ENCODE measurements around the gene GRIPAP1. TPM values are rescaled to one million over a fixed set of nuclear protein-coding genes. Genes with fewer than 3 reads are reported as not detected.

The GRIPAP1 gene
- total RNA-seq, 1 experiment from 2014 or later: 51.0 TPM

- intact Hi-C loops (cut with micrococcal nuclease; ENCODE audit: unreplicated experiment): no loop called here
- no TSS peak for BruUV-seq (replicated peaks)
- no peak for DNase-seq (ENCODE audit: low read depth, low spot score)
- ATAC-seq: no peak
- no peak for TF ChIP-seq SIN3A (IDR thresholded peaks at IDR 0.05; ENCODE audit: borderline replicate concordance, insufficient read depth, low read depth, low read length)
- TF ChIP-seq REST (IDR thresholded peaks at IDR 0.05; ENCODE audit: insufficient read depth in 1 of 2, low read depth in 2 of 2, low read length in 1 of 2): no peak
- TF ChIP-seq, protein P1, sequence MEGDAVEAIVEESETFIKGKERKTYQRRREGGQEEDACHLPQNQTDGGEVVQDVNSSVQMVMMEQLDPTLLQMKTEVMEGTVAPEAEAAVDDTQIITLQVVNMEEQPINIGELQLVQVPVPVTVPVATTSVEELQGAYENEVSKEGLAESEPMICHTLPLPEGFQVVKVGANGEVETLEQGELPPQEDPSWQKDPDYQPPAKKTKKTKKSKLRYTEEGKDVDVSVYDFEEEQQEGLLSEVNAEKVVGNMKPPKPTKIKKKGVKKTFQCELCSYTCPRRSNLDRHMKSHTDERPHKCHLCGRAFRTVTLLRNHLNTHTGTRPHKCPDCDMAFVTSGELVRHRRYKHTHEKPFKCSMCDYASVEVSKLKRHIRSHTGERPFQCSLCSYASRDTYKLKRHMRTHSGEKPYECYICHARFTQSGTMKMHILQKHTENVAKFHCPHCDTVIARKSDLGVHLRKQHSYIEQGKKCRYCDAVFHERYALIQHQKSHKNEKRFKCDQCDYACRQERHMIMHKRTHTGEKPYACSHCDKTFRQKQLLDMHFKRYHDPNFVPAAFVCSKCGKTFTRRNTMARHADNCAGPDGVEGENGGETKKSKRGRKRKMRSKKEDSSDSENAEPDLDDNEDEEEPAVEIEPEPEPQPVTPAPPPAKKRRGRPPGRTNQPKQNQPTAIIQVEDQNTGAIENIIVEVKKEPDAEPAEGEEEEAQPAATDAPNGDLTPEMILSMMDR (IDR thresholded peaks at IDR 0.05): no peak
- TF ChIP-seq TCF7L2 (IDR thresholded peaks at IDR 0.05; ENCODE audit: low read depth, low read length): no peak
- TF ChIP-seq POLR2AphosphoS5 (IDR thresholded peaks at IDR 0.05; ENCODE audit: low read depth, low read length): no peak
- ChIA-PET POLR2A (interaction anchor here (0.6 kb wide), 1 partner anchor 261 kb away, joined by 3 read pairs; no protein-coding TSS in a partner anchor), CTCF (no interaction called here)
- in situ Hi-C loops (cut with HindIII; ENCODE audit: low pct_unique_long_range_greater_than_20kb, low sequenced_read_pairs): no loop called here
- no peaks in the 10 kb centered on the region for H3K27me3 ChIP-seq (ENCODE audit: control insufficient read depth, insufficient read depth, low read length)
- H3K4me1 ChIP-seq (ENCODE audit: control insufficient read depth, insufficient read depth, low read length): 0 out of 2 replicates have a peak, but pooled peaks cover 3% of the 10 kb centered on the region
- H3K27ac ChIP-seq (ENCODE audit: low read length): no peak overlapping the region
- no peaks in the 10 kb centered on the region; the same call in 1 of the 2 replicates for H3K36me3 ChIP-seq (ENCODE audit: control insufficient read depth, insufficient read depth, low read length)
- no peaks in the 10 kb centered on the region for H3K9me3 ChIP-seq (ENCODE audit: control insufficient read depth, insufficient read depth, low read depth, low read length)
- H3K4me3 ChIP-seq (ENCODE audit: low read depth in 2 of 2, low read length in 2 of 2): no peak overlapping the region; a peak in 1 of 4 replicates
Observed at GRCh38 chrX:49000636-49001035, 1.4 kb downstream of the GRIPAP1 start.

- H3K27me3 ChIP-seq (ENCODE audit: control insufficient read depth, insufficient read depth, low read length): no peaks in the 10 kb centered on the region
- intact Hi-C loops (cut with micrococcal nuclease; ENCODE audit: unreplicated experiment) (no loop called here), in situ Hi-C loops (cut with HindIII; ENCODE audit: low pct_unique_long_range_greater_than_20kb, low sequenced_read_pairs) (no loop called here)
- no peak overlapping the region for H3K27ac ChIP-seq (ENCODE audit: low read length)
- ChIA-PET POLR2A (no interaction called here), CTCF (no interaction called here)
- TF ChIP-seq POLR2AphosphoS5 (IDR thresholded peaks at IDR 0.05; ENCODE audit: low read depth, low read length): no peak
- TF ChIP-seq, protein P1 (IDR thresholded peaks at IDR 0.05): no peak
- no peak for TF ChIP-seq TCF7L2 (IDR thresholded peaks at IDR 0.05; ENCODE audit: low read depth, low read length)
- no peak for TF ChIP-seq REST (IDR thresholded peaks at IDR 0.05; ENCODE audit: insufficient read depth in 1 of 2, low read depth in 2 of 2, low read length in 1 of 2)
- no peak for TF ChIP-seq SIN3A (IDR thresholded peaks at IDR 0.05; ENCODE audit: borderline replicate concordance, insufficient read depth, low read depth, low read length)
- H3K4me1 ChIP-seq (ENCODE audit: control insufficient read depth, insufficient read depth, low read length): 0 out of 2 replicates have a peak, but pooled peaks cover 3% of the 10 kb centered on the region
- H3K4me3 ChIP-seq (ENCODE audit: low read depth in 2 of 2, low read length in 2 of 2): no peak overlapping the region
- H3K9me3 ChIP-seq (ENCODE audit: control insufficient read depth, insufficient read depth, low read depth, low read length): no peaks in the 10 kb centered on the region
- DNase-seq (ENCODE audit: low read depth, low spot score) (no peak), ATAC-seq (no peak)
- H3K36me3 ChIP-seq (ENCODE audit: control insufficient read depth, insufficient read depth, low read length): no peaks in the 10 kb centered on the region; the same call in none of the 2 replicates
- no TSS peak for BruUV-seq (replicated peaks)
Observed at GRCh38 chrX:48999030-48999429, 3.0 kb downstream of the GRIPAP1 start.
